T-cell (primary cell): ENCODE measurements around the gene EBNA1BP2. TPM values are rescaled to one million over a fixed set of nuclear protein-coding genes. Genes with fewer than 3 reads are reported as not detected.
"Not testable (repeated sequence)": the region's sequence is repeated elsewhere in the genome, so short reads cannot be mapped to it uniquely, and the experiment has no call there.

ENCODE experiments used
- ATAC-seq, 4 experiments: fragments of 200-7000 bp in 3 of 4; fragments of 150-1000 bp in 1 of 4; cut with Tn5 transposase; replicated peaks in 1 of 4; 1 replicate in 3 of 4; 2 replicates in 1 of 4; pipeline ENCODE4 v1.10.0; 2021; ENCODE audit warnings: moderate library complexity in 3 of 4, mild to moderate bottlenecking in 2 of 4, moderate number of reproducible peaks in 1 of 4
- CTCF ChIA-PET, 2 donors: fragments of 300-600 bp; sonication (Branson Sonifier 250); formaldehyde crosslinking; loops; one replicate each; lab custom pipeline; 2022; ENCODE audit warnings: antibody characterized with exemption in 2 of 2; lab: Charles Lee
- POLR2A ChIA-PET, 2 donors: fragments of 300-600 bp; sonication (Branson Sonifier 250); formaldehyde crosslinking; loops; one replicate each; lab custom pipeline; 2022; ENCODE audit warnings: antibody characterized with exemption in 2 of 2; lab: Charles Lee
- DNase-seq, 35 experiments: peaks; one replicate each; pipeline versions ENCODE4 v3.0.0 to v3.0.0-alpha.2; 2013 to 2023
- H3K27ac ChIP-seq: one replicate; pipeline ENCODE4 v1.5.1; 2013; ENCODE audit warnings: low read length
- H3K27me3 ChIP-seq, 2 experiments: replicated peaks in 1 of 2; 1 replicate in 1 of 2; 2 replicates in 1 of 2; pipeline versions ENCODE4 v1.6.1 to v1.7.0; 2013; ENCODE audit warnings: low read length in 1 of 2, mixed read lengths in 1 of 2; ENCODE audit not compliant: control insufficient read depth in 2 of 2, insufficient read depth in 2 of 2; ENCODE audit errors: extremely low read depth in 1 of 2
- H3K36me3 ChIP-seq, 2 donors: 1 replicate in 1 of 2; 2 replicates in 1 of 2; pipeline versions ENCODE4 v1.6.1 to v1.7.0; 2013; ENCODE audit warnings: low read length in 1 of 2; ENCODE audit not compliant: control insufficient read depth in 2 of 2, insufficient read depth in 1 of 2; ENCODE audit errors: extremely low read depth in 1 of 2
- H3K4me1 ChIP-seq, 2 experiments: 1 replicate in 1 of 2; 2 replicates in 1 of 2; pipeline versions ENCODE4 v1.6.1 to v1.7.0; 2013; ENCODE audit warnings: low read length in 2 of 2, mixed read lengths in 1 of 2; ENCODE audit not compliant: insufficient read depth in 2 of 2, control insufficient read depth in 1 of 2; ENCODE audit errors: extremely low read depth in 1 of 2
- H3K4me3 ChIP-seq, 2 donors: 1 replicate in 1 of 2; 2 replicates in 1 of 2; pipeline versions ENCODE4 v1.5.1 to v1.7.0; 2013; ENCODE audit warnings: mild to moderate bottlenecking in 2 of 2, low read length in 1 of 2, moderate library complexity in 1 of 2; ENCODE audit not compliant: control insufficient read depth in 1 of 2; ENCODE audit errors: extremely low read depth in 1 of 2
- H3K9me3 ChIP-seq: 2 replicates; pipeline ENCODE4 v1.7.0; 2013
- H3K27ac Mint-ChIP-seq, 2 donors: one replicate each; pipeline ENCODE4 v1.8.0; 2020 to 2021; ENCODE audit warnings: mild to moderate bottlenecking in 2 of 2, mixed read lengths in 2 of 2
- H3K27me3 Mint-ChIP-seq, 2 donors: one replicate each; pipeline ENCODE4 v1.8.0; 2021 to 2022; ENCODE audit warnings: mixed read lengths in 2 of 2
- H3K36me3 Mint-ChIP-seq: one replicate; pipeline ENCODE4 v1.8.0; 2021; ENCODE audit warnings: mixed read lengths
- H3K4me1 Mint-ChIP-seq, 3 donors: one replicate each; pipeline ENCODE4 v1.8.0; 2020 to 2022; ENCODE audit warnings: mixed read lengths in 3 of 3, mild to moderate bottlenecking in 1 of 3
- H3K4me3 Mint-ChIP-seq, 3 donors: one replicate each; pipeline ENCODE4 v1.8.0; 2020 to 2022; ENCODE audit warnings: mild to moderate bottlenecking in 3 of 3, mixed read lengths in 3 of 3, moderate library complexity in 3 of 3
- H3K9me3 Mint-ChIP-seq, 3 donors: one replicate each; pipeline ENCODE4 v1.8.0; 2020 to 2022; ENCODE audit warnings: mixed read lengths in 3 of 3
- WGBS: methylation state at CpG from one replicate; pipeline ENCODE4 v1.1.5; 2013; ENCODE audit warnings: missing lambda C conversion rate; ENCODE audit not compliant: insufficient coverage; 5-methylcytosine and 5-hydroxymethylcytosine counted together
- total RNA-seq, 35 experiments: library from RNA in 6 of 35; stranded (reverse) in 6 of 35; fragments of 120-200 nt in 1 of 35; gene quantifications; one replicate each; pipeline versions ENCODE4 v1.2.1 to v1.2.4 and lab custom pipeline; 2013 to 2026

The EBNA1BP2 gene
- total RNA-seq, 5 donors from 2014 or later (not counting 1 experiment from before 2014, with no cell fraction given) = 18.4 to 38.1 (median 31.2) TPM

DNA sequence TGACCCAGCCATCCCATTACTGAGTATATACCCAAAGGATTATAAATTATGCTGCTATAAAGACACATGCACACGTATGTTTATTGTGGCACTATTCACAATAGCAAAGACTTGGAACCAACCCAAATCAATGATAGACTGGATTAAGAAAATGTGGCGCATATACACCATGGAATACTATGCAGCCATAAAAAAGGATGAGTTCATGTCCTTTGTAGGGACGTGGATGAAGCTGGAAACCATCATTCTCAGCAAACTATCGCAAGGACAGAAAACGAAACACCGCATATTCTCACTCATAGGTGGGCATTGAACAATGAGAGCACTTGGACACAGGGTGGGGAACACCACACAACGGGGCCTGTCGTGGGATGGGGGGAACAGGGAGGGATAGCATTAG is 36.2 kb upstream of the EBNA1BP2 start:
- ATAC-seq, H3K27ac ChIP-seq, H3K36me3 Mint-ChIP-seq, H3K4me3 ChIP-seq, H3K9me3 Mint-ChIP-seq, H3K36me3 ChIP-seq, DNase-seq, H3K27ac Mint-ChIP-seq, CTCF ChIA-PET, H3K9me3 ChIP-seq, H3K4me1 Mint-ChIP-seq, H3K4me1 ChIP-seq, H3K4me3 Mint-ChIP-seq, POLR2A ChIA-PET: not testable (repeated sequence)
- peaks cover 8 to 11% of the 10 kb centered on the region in 2 donors for H3K27me3 Mint-ChIP-seq
- H3K27me3 ChIP-seq = peaks cover 0 to 12% of the 10 kb centered on the region in 2 experiments
- WGBS = no CpG with 5 or more reads among the region's 8 CpGs

DNA sequence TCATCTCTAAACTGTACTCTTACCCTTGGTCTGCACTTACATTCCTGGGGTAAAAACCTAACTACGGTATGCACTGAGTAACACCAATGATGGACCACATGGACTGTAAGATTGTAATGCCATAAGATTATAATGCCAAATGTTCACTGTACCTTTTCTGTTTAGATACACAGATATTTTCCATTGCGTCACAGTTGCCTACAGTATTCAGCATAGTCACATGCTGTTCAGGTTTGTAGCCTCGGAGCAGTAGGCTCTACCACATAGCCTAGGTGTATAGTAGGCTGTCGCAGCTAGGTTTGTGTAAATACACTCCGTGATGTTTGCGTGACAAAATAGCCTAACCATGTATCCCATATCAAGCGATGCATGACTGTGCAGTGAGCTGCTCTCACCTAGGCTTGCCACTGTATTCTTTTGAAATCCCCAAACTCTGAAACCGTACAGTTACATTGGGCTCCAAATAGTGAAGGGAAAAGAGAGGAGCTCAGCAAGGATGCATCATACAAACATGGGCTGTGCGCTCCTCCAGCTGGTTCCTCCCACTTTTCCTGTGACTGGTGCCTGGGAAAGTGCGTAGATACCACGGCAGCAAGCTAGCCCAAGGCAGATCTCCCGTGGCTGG is 35.3 kb upstream of the EBNA1BP2 start:
- WGBS = 89% methylated on average over 6 of the region's 12 CpGs
- Histone ChIP-seq H3K27ac (no peak overlapping the region), H3K36me3 (no peaks in the 10 kb centered on the region), H3K4me3 (no peak overlapping the region), H3K4me1 (no peaks in the 10 kb centered on the region), H3K27me3 (peaks cover 0 to 12% of the 10 kb centered on the region in 2 experiments), H3K9me3 (no peaks in the 10 kb centered on the region)
- DNase-seq = no peak
- CTCF ChIA-PET = no interaction called here
- no peak overlapping the region for H3K27ac Mint-ChIP-seq
- POLR2A ChIA-PET = no interaction called here
- no peaks in the 10 kb centered on the region for H3K4me1 Mint-ChIP-seq
- peaks cover 4% of the 10 kb centered on the region for H3K36me3 Mint-ChIP-seq
- no peak for ATAC-seq
- peaks cover 0 to 9% (median 8%) of the 10 kb centered on the region in 3 donors for H3K9me3 Mint-ChIP-seq
- no peak overlapping the region for H3K4me3 Mint-ChIP-seq
- H3K27me3 Mint-ChIP-seq = peaks cover 8 to 11% of the 10 kb centered on the region in 2 donors

DNA sequence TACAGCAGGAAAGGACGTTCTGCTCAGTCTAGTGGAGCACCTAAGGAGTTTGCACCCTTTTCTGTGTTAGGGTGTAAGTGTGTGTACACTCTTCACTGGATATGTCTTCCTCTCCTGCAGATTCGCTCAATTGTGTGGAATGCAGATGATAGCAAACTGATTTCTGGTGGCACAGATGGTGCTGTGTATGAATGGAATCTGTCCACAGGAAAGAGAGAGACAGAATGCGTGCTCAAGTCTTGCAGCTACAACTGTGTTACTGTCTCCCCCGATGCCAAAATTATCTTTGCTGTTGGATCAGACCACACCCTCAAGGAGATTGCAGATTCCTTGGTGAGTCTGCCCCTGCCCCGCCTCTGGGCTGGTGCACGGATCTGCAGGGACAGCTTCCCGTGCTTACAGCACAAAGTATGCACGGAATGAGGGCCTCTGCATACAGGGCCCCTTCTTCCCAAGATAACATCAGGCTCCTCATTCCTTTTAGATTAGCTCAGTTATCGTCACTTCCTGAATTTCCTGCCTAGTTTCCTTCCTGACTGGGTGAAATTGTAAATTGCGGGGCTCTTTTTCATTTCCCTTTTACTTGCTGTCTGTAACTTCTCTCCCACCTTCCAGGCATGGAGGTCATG is 34.6 kb upstream of the EBNA1BP2 start:
- H3K4me1 ChIP-seq = no peaks in the 10 kb centered on the region
- H3K27ac ChIP-seq = no peak overlapping the region
- H3K9me3 ChIP-seq = no peaks in the 10 kb centered on the region
- H3K4me3 Mint-ChIP-seq = no peak overlapping the region
- peaks cover 8 to 11% of the 10 kb centered on the region in 2 donors for H3K27me3 Mint-ChIP-seq
- H3K9me3 Mint-ChIP-seq = peaks cover 0 to 9% (median 8%) of the 10 kb centered on the region in 3 donors
- no peak overlapping the region for H3K4me3 ChIP-seq
- H3K27me3 ChIP-seq = peaks cover 0 to 12% of the 10 kb centered on the region in 2 experiments
- DNase-seq = no peak
- POLR2A ChIA-PET = no interaction called here
- 57% methylated on average over 8 of the region's 10 CpGs for WGBS
- no peaks in the 10 kb centered on the region for H3K36me3 ChIP-seq
- peaks cover 4% of the 10 kb centered on the region for H3K36me3 Mint-ChIP-seq
- no peak overlapping the region for H3K27ac Mint-ChIP-seq
- H3K4me1 Mint-ChIP-seq = no peaks in the 10 kb centered on the region
- CTCF ChIA-PET = no interaction called here
- ATAC-seq = no peak

DNA sequence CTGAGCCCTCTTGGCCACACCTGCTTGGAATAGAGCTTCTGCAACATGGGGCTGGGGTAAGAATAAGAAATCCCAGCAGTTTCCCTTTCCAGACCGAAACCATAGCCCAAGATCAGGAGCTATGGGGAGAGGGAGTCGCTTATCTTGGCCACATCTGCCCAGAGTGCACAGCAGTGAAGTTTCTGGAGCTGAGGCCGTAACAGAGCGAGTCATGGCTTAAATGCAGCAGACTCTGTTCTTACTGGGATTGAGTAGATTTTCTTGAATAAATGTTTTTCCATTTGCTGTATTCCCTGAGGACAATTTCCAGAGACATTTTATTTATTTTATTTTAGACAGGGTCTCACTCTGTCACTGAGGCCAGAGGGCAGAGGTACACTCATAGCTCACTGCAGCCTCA is 33.6 kb upstream of the EBNA1BP2 start:
- no peak overlapping the region for H3K27ac ChIP-seq
- Mint-ChIP-seq H3K9me3 (peaks cover 0 to 9% (median 8%) of the 10 kb centered on the region in 3 donors), H3K27me3 (peaks cover 8 to 11% of the 10 kb centered on the region in 2 donors), H3K4me3 (no peak overlapping the region), H3K4me1 (no peaks in the 10 kb centered on the region), H3K36me3 (peaks cover 4% of the 10 kb centered on the region), H3K27ac (no peak overlapping the region)
- POLR2A ChIA-PET = no interaction called here
- H3K36me3 ChIP-seq = no peaks in the 10 kb centered on the region
- peaks cover 0 to 12% of the 10 kb centered on the region in 2 experiments for H3K27me3 ChIP-seq
- H3K4me3 ChIP-seq = no peak overlapping the region
- CTCF ChIA-PET = no interaction called here
- WGBS = 60% methylated on average over 1 of the region's 4 CpGs
- no peak for DNase-seq
- H3K4me1 ChIP-seq = no peaks in the 10 kb centered on the region
- no peak for ATAC-seq
- no peaks in the 10 kb centered on the region for H3K9me3 ChIP-seq

DNA sequence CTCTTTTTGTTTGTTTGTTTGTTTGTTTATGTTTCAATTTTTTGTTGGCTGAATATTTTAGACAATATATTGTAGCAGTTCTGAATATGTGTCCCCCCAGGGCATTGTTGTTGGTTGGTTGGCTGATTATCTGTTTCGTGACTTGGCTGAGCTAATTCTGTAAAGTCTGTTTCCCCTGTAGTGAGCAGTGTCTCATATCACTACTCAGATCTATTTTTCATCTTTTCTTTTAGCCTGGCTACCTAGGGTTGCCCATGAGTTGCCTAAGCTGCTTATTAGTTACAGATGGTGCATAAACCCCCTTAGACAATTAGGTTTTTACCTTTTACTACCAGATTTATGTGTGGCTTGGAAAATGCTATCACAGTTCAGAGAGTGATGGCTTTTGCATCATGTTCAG is 32.3 kb upstream of the EBNA1BP2 start:
- no peaks in the 10 kb centered on the region for H3K4me1 ChIP-seq
- DNase-seq (no peak), ATAC-seq (no peak)
- Mint-ChIP-seq H3K4me3 (no peak overlapping the region), H3K36me3 (peaks cover 4% of the 10 kb centered on the region), H3K27ac (no peak overlapping the region), H3K9me3 (peaks cover 0 to 9% (median 8%) of the 10 kb centered on the region in 3 donors), H3K4me1 (no peaks in the 10 kb centered on the region), H3K27me3 (peaks cover 6 to 7% of the 10 kb centered on the region in 2 donors)
- H3K27ac ChIP-seq = no peak overlapping the region
- ChIA-PET CTCF (no interaction called here), POLR2A (no interaction called here)
- H3K4me3 ChIP-seq = no peak overlapping the region
- WGBS = no CpG with 5 or more reads among the region's 1 CpG
- H3K9me3 ChIP-seq = no peaks in the 10 kb centered on the region
- peaks cover 0 to 6% of the 10 kb centered on the region in 2 experiments for H3K27me3 ChIP-seq
- H3K36me3 ChIP-seq = no peaks in the 10 kb centered on the region

DNA sequence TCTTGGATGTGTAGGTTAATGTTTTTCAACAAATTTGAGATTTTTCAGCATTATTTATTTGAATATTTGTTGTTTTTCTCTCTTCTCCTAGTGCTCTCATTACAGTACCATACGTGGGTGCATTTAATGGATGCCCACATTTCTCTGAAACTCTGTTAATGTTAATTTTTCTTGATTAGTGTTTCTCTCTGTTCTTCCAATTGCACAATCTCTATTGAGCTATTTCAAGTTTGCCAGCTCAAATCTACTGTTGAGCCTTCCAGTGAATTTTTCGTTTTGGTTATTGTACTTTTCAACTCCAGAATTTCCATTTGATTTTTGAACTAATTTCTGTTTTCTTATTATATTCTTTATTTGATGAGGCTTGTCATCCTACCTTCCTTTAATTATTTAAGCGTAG is 31.8 kb upstream of the EBNA1BP2 start:
- Histone ChIP-seq H3K4me3 (no peak overlapping the region), H3K9me3 (no peaks in the 10 kb centered on the region), H3K27ac (no peak overlapping the region), H3K27me3 (peaks cover 0 to 6% of the 10 kb centered on the region in 2 experiments), H3K4me1 (no peaks in the 10 kb centered on the region), H3K36me3 (no peaks in the 10 kb centered on the region)
- ChIA-PET CTCF (interaction anchor here in 1 of 2 donors (0.7 kb wide), 1 partner anchor 731 kb away, joined by 3 read pairs; no protein-coding TSS in a partner anchor), POLR2A (no interaction called here)
- WGBS = no CpG with 5 or more reads among the region's 3 CpGs
- ATAC-seq (no peak), DNase-seq (no peak)
- H3K4me3 Mint-ChIP-seq = no peak overlapping the region
- no peaks in the 10 kb centered on the region for H3K4me1 Mint-ChIP-seq
- H3K27me3 Mint-ChIP-seq = peaks cover 6 to 7% of the 10 kb centered on the region in 2 donors
- no peak overlapping the region for H3K27ac Mint-ChIP-seq
- H3K36me3 Mint-ChIP-seq = peaks cover 4% of the 10 kb centered on the region
- peaks cover 0 to 9% (median 8%) of the 10 kb centered on the region in 3 donors for H3K9me3 Mint-ChIP-seq
